Nephron progenitor cell (in vitro differentiated cells): ENCODE results near the gene PPP1R13L.
"Not testable (repeated sequence)": the region's sequence is repeated elsewhere in the genome, so short reads cannot be mapped to it uniquely, and the experiment has no call there.

Source experiments
- DNase-seq: peaks from one replicate; pipeline ENCODE4 v3.0.0; 2021
- H3K27ac Mint-ChIP-seq: 2 replicates; pipeline ENCODE4 v1.8.0; 2021; ENCODE audit warnings: mild to moderate bottlenecking, moderate library complexity, mixed read lengths
- H3K27me3 Mint-ChIP-seq: 2 replicates; pipeline ENCODE4 v1.8.0; 2021; ENCODE audit warnings: mild to moderate bottlenecking, low read depth, mixed read lengths; ENCODE audit not compliant: poor library complexity
- H3K36me3 Mint-ChIP-seq: 2 replicates; pipeline ENCODE4 v1.8.0; 2021; ENCODE audit warnings: low read depth, mixed read lengths
- H3K4me1 Mint-ChIP-seq: 2 replicates; pipeline ENCODE4 v1.8.0; 2021; ENCODE audit warnings: mixed read lengths
- H3K4me3 Mint-ChIP-seq: 2 replicates; pipeline ENCODE4 v1.8.0; 2021; ENCODE audit warnings: mild to moderate bottlenecking, moderate library complexity, mixed read lengths
- H3K9me3 Mint-ChIP-seq: 2 replicates; pipeline ENCODE4 v1.8.0; 2021; ENCODE audit warnings: mild to moderate bottlenecking, moderate library complexity, mixed read lengths
- CTCF ChIP-seq: fragments of 200-600 bp; sonication (generic); IDR thresholded peaks from 2 replicates; pipeline ENCODE4 v1.5.0; 2021; ENCODE audit warnings: antibody characterized with exemption

PPP1R13L gene

GRCh38 chr19:45413497-45413896, 8.6 kb upstream of the PPP1R13L start:
- H3K4me3 Mint-ChIP-seq = no peak overlapping the region
- H3K4me1 Mint-ChIP-seq = peaks cover 17% of the 10 kb centered on the region
- H3K27me3 Mint-ChIP-seq = no peaks in the 10 kb centered on the region
- no peak for TF ChIP-seq CTCF
- H3K27ac Mint-ChIP-seq = no peak overlapping the region
- peaks cover 69% of the 10 kb centered on the region for H3K36me3 Mint-ChIP-seq
- H3K9me3 Mint-ChIP-seq = no peaks in the 10 kb centered on the region
- DNase-seq = no peak

GRCh38 chr19:45410330-45410729, 5.5 kb upstream of the PPP1R13L start:
- not testable (repeated sequence) for H3K4me3 Mint-ChIP-seq

GRCh38 chr19:45409557-45409920, 4.7 kb upstream of the PPP1R13L start:
- no peak for DNase-seq
- no peak overlapping the region for H3K4me3 Mint-ChIP-seq
- no peak for TF ChIP-seq CTCF
- H3K4me1 Mint-ChIP-seq = peaks cover 51% of the 10 kb centered on the region
- H3K27ac Mint-ChIP-seq = no peak overlapping the region
- H3K27me3 Mint-ChIP-seq = peaks cover 9% of the 10 kb centered on the region
- H3K36me3 Mint-ChIP-seq = peaks cover 51% of the 10 kb centered on the region
- H3K9me3 Mint-ChIP-seq = no peaks in the 10 kb centered on the region

More at GRCh38 chr19:45410330-45410729, 5.5 kb upstream of the PPP1R13L start:
- DNase-seq, H3K27me3 Mint-ChIP-seq, H3K9me3 Mint-ChIP-seq: not testable (repeated sequence)
- Mint-ChIP-seq H3K4me1 (peaks cover 43% of the 10 kb centered on the region), H3K27ac (peak overlapping the region; percentile 16), H3K36me3 (peaks cover 54% of the 10 kb centered on the region)

GRCh38 chr19:45408830-45409556, 4.1 kb upstream of the PPP1R13L start:
- no peaks in the 10 kb centered on the region for H3K9me3 Mint-ChIP-seq
- H3K27ac Mint-ChIP-seq = peak overlapping the region; percentile 81
- DNase-seq = no peak
- peaks cover 56% of the 10 kb centered on the region for H3K4me1 Mint-ChIP-seq
- peaks cover 46% of the 10 kb centered on the region for H3K36me3 Mint-ChIP-seq
- no peak overlapping the region for H3K4me3 Mint-ChIP-seq
- no peak for TF ChIP-seq CTCF
- H3K27me3 Mint-ChIP-seq = peaks cover 14% of the 10 kb centered on the region

- Mint-ChIP-seq H3K36me3 (peaks cover 37% of the 10 kb centered on the region), H3K27ac (peak overlapping the region; percentile 53), H3K27me3 (peaks cover 23% of the 10 kb centered on the region), H3K4me1 (peaks cover 65% of the 10 kb centered on the region), H3K9me3 (no peaks in the 10 kb centered on the region), H3K4me3 (peak overlapping the region; percentile 70)
- no peak for TF ChIP-seq CTCF
- DNase-seq = no peak
These were observed 3.3 kb upstream of the PPP1R13L start for GRCh38 chr19:45408121-45408520.

- Mint-ChIP-seq H3K36me3 (peaks cover 32% of the 10 kb centered on the region), H3K4me1 (peaks cover 69% of the 10 kb centered on the region), H3K4me3 (peak overlapping the region; percentile 89), H3K27me3 (peaks cover 27% of the 10 kb centered on the region)
- not testable (repeated sequence) for H3K27ac Mint-ChIP-seq, H3K9me3 Mint-ChIP-seq, DNase-seq
These were observed 2.7 kb upstream of the PPP1R13L start for GRCh38 chr19:45407585-45407984.

- no peaks in the 10 kb centered on the region for H3K9me3 Mint-ChIP-seq
- no peak for DNase-seq
- peak overlapping the region; percentile 58 for H3K27ac Mint-ChIP-seq
- peaks cover 30% of the 10 kb centered on the region for H3K27me3 Mint-ChIP-seq
- H3K36me3 Mint-ChIP-seq = peaks cover 27% of the 10 kb centered on the region
- H3K4me1 Mint-ChIP-seq = peaks cover 69% of the 10 kb centered on the region
- TF ChIP-seq CTCF = no peak
- H3K4me3 Mint-ChIP-seq = peak overlapping the region; percentile 89
These were observed 2.2 kb upstream of the PPP1R13L start for GRCh38 chr19:45407091-45407375.
